Thyroid gland (tissue), 4 donors: ENCODE data around the gene EXOSC3. TPM values are rescaled to one million over a fixed set of nuclear protein-coding genes. Genes with fewer than 3 reads are reported as not detected.

Source experiments
- DNase-seq, 2 donors: peaks; one replicate each; pipeline ENCODE4 v3.0.0-alpha.2; 2019
- H3K27ac ChIP-seq, 3 donors: fragments of 200-600 bp; sonication (generic); 1 replicate in 2 of 3; 2 replicates in 1 of 3; pipeline ENCODE4 v1.5.1; 2016 to 2019; ENCODE audit warnings: mild to moderate bottlenecking in 1 of 3, moderate library complexity in 1 of 3
- H3K27me3 ChIP-seq: fragments of 200-600 bp; sonication (generic); one replicate; pipeline ENCODE4 v1.5.1; 2019
- H3K36me3 ChIP-seq, 2 donors: fragments of 200-600 bp; sonication (generic); one replicate each; pipeline ENCODE4 v1.5.1; 2016 to 2019
- H3K4me1 ChIP-seq, 2 donors: fragments of 200-600 bp; sonication (generic); one replicate each; pipeline ENCODE4 v1.5.1; 2017 to 2019
- H3K4me3 ChIP-seq, 3 donors: fragments of 200-600 bp; sonication (generic); replicated peaks in 1 of 3; 1 replicate in 2 of 3; 2 replicates in 1 of 3; pipeline ENCODE4 v1.5.1; 2016; ENCODE audit warnings: mild to moderate bottlenecking in 1 of 3
- H3K9me3 ChIP-seq: fragments of 200-600 bp; sonication (generic); one replicate; pipeline ENCODE4 v1.5.1; 2017
- POLR2A ChIP-seq, 2 donors: fragments of 450-650 bp; IDR thresholded peaks; one replicate each; pipeline ENCODE4 v1.6.1; 2017; ENCODE audit warnings: antibody characterized with exemption in 2 of 2, mild to moderate bottlenecking in 2 of 2, moderate library complexity in 1 of 2
- whole genome bisulfite sequencing, 2 donors: methylation state at CpG; one replicate each; pipeline ENCODE4 v1.1.5; 2017; 5-methylcytosine and 5-hydroxymethylcytosine counted together
- intact Hi-C: fragments of 100-400 bp; cut with DNase I; formaldehyde crosslinking; loops from one replicate; pipeline ENCODE4 v1.15.1; 2023
- total RNA-seq, 4 donors: library from RNA; depleted of rRNA; stranded (reverse); fragments of >200 nt; gene quantifications; one replicate each; pipeline ENCODE4 v1.2.3, GENCODE V29; 2016
- TF ChIP-seq, protein P1 (sequence below), 6 experiments: fragments of 200-600 bp in 3 of 6; fragments of 450-650 bp in 3 of 6; sonication (generic) in 3 of 6; IDR thresholded peaks; one replicate each; pipeline ENCODE4 v1.5.1; 2016 to 2019; ENCODE audit warnings: antibody characterized with exemption in 6 of 6, mild to moderate bottlenecking in 2 of 6, inconsistent platforms in 1 of 6, moderate library complexity in 1 of 6

The EXOSC3 gene
- total RNA-seq, 4 donors from 2014 or later, result 39.9 to 53.1 (median 46.6) TPM

- TF ChIP-seq, protein P1, sequence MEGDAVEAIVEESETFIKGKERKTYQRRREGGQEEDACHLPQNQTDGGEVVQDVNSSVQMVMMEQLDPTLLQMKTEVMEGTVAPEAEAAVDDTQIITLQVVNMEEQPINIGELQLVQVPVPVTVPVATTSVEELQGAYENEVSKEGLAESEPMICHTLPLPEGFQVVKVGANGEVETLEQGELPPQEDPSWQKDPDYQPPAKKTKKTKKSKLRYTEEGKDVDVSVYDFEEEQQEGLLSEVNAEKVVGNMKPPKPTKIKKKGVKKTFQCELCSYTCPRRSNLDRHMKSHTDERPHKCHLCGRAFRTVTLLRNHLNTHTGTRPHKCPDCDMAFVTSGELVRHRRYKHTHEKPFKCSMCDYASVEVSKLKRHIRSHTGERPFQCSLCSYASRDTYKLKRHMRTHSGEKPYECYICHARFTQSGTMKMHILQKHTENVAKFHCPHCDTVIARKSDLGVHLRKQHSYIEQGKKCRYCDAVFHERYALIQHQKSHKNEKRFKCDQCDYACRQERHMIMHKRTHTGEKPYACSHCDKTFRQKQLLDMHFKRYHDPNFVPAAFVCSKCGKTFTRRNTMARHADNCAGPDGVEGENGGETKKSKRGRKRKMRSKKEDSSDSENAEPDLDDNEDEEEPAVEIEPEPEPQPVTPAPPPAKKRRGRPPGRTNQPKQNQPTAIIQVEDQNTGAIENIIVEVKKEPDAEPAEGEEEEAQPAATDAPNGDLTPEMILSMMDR (IDR thresholded peaks at IDR 0.05), result no peak
- Histone ChIP-seq H3K4me1 (no peaks in the 10 kb centered on the region), H3K27me3 (no peaks in the 10 kb centered on the region), H3K36me3 (no peaks in the 10 kb centered on the region), H3K4me3 (no peak overlapping the region), H3K27ac (no peak overlapping the region), H3K9me3 (no peaks in the 10 kb centered on the region)
- no peak for DNase-seq
- intact Hi-C loops, result no loop called here
- WGBS, 2 donors, result 74 to 79% methylated on average over 13 to 16 of the region's 24 CpGs
Measured at GRCh38 chr9:37746448-37747270, 38.2 kb downstream of the EXOSC3 start.

DNA sequence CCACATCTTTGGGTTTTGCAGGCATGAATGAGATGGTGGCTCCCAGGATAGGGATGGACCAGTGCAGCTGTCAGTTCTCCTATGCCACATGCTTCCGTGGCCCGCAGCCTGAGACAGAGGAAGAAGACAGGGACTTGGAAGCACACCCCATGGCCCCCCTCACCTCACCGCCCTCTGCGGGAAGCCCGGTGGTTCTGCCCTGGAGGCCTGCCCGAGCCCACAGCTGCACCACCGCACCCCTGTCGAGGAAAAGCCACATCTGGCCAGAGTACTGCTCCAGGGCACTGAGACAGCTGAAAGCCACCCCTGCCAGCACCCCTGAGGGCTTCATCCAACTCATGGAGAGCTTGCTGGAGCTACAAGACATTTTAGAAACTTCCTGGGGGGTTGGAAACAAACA lies 38.9 kb downstream of the EXOSC3 start:
- intact Hi-C loops, result no loop called here
- Histone ChIP-seq H3K27me3 (no peaks in the 10 kb centered on the region), H3K36me3 (no peaks in the 10 kb centered on the region), H3K4me3 (no peak overlapping the region), H3K4me1 (no peaks in the 10 kb centered on the region), H3K27ac (no peak overlapping the region), H3K9me3 (no peaks in the 10 kb centered on the region)
- WGBS, 2 donors, result 80 to 83% methylated on average over 3 of the region's 8 CpGs
- no peak for DNase-seq
- TF ChIP-seq, protein P1 (IDR thresholded peaks at IDR 0.05), result no peak
- no peak for TF ChIP-seq POLR2A (IDR thresholded peaks at IDR 0.05)

- intact Hi-C loops, result no loop called here
- Histone ChIP-seq H3K4me1 (no peaks in the 10 kb centered on the region), H3K9me3 (no peaks in the 10 kb centered on the region), H3K27me3 (no peaks in the 10 kb centered on the region), H3K27ac (no peak overlapping the region), H3K36me3 (no peaks in the 10 kb centered on the region), H3K4me3 (no peak overlapping the region)
- 81% methylated on average over 5 to 7 of the region's 15 CpGs for WGBS, 2 donors
- TF ChIP-seq, protein P1 (IDR thresholded peaks at IDR 0.05), result no peak
- TF ChIP-seq POLR2A (IDR thresholded peaks at IDR 0.05), result no peak
- DNase-seq, result no peak
Measured at GRCh38 chr9:37740631-37741328, 44.1 kb downstream of the EXOSC3 start.

- Histone ChIP-seq H3K4me3 (no peak overlapping the region), H3K36me3 (no peaks in the 10 kb centered on the region), H3K4me1 (no peaks in the 10 kb centered on the region), H3K9me3 (no peaks in the 10 kb centered on the region), H3K27me3 (no peaks in the 10 kb centered on the region), H3K27ac (no peak overlapping the region)
- intact Hi-C loops, result no loop called here
- no peak for DNase-seq
- WGBS, 2 donors, result 90 to 93% methylated on average over 9 to 12 of the region's 16 CpGs
- TF ChIP-seq, protein P1 (IDR thresholded peaks at IDR 0.05), result no peak
- no peak for TF ChIP-seq POLR2A (IDR thresholded peaks at IDR 0.05)
Measured at GRCh38 chr9:37740128-37740527, 44.7 kb downstream of the EXOSC3 start.

DNA sequence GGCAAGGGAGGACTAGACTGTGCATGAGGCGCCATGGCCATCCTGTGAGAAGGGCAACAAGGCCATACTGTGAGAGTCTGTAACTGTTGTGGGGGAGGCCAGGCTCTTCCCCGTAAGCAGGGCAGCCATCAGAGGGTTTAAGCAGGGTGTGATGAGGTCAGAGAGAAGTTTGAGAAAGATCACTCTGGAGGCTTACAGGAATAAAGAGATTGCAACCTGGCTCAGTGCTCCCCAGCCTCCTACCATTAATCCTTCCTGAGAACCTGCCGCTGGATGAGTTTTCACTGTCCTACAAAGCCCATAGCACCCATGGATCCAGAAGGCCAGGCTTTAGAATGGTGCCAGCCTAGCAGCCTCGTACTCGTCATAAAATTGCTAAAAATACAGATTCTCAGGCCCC lies 45.6 kb downstream of the EXOSC3 start:
- Histone ChIP-seq H3K27ac (no peak overlapping the region), H3K9me3 (no peaks in the 10 kb centered on the region), H3K4me3 (no peak overlapping the region), H3K36me3 (no peaks in the 10 kb centered on the region), H3K27me3 (no peaks in the 10 kb centered on the region), H3K4me1 (no peaks in the 10 kb centered on the region)
- no peak for TF ChIP-seq POLR2A (IDR thresholded peaks at IDR 0.05)
- TF ChIP-seq, protein P1 (IDR thresholded peaks at IDR 0.05), result no peak
- 88 to 93% methylated on average over 5 of the region's 5 CpGs for WGBS, 2 donors
- no peak for DNase-seq
- intact Hi-C loops, result no loop called here
